B cell (primary cell): Measurements from ENCODE around the gene EID2.

Experiments
- CTCF ChIP-seq: fragments of 200-600 bp; IDR thresholded peaks from one replicate; pipeline ENCODE4 v1.8.0; 2022; ENCODE audit warnings: antibody characterized with exemption, mild to moderate bottlenecking
- EZH2 ChIP-seq: IDR thresholded peaks from 2 replicates; pipeline ENCODE4 v1.6.1; 2012; ENCODE audit warnings: borderline replicate concordance, low read depth, mild to moderate bottlenecking, moderate library complexity, low read length; ENCODE audit not compliant: insufficient read depth, poor library complexity, severe bottlenecking

- TF ChIP-seq CTCF = no peak
- TF ChIP-seq EZH2 = no peak
Measured at GRCh38 chr19:39500543-39500942, 39.4 kb downstream of the EID2 start.
